CD4-positive, alpha-beta T cell (primary cell): ENCODE results near the gene RFC5. TPM values are rescaled to one million over a fixed set of nuclear protein-coding genes. Genes with fewer than 3 reads are reported as not detected.
A peak's percentile ranks its signal among the peaks of the same experiment; 100 is the strongest.

Experiments used
- ATAC-seq: fragments of 200-7000 bp; cut with Tn5 transposase; one replicate; pipeline ENCODE4 v1.10.0; 2022; ENCODE audit warnings: mild to moderate bottlenecking; ENCODE audit not compliant: poor library complexity
- CTCF ChIA-PET: fragments of 350-600 bp; sonication (Branson Sonifier 250); formaldehyde crosslinking; loops from one replicate; lab custom pipeline; 2021; ENCODE audit warnings: antibody characterized with exemption, inconsistent platforms; lab: Charles Lee
- POLR2A ChIA-PET: fragments of 350-600 bp; sonication (Branson Sonifier 250); formaldehyde crosslinking; loops from one replicate; lab custom pipeline; 2021; ENCODE audit warnings: antibody characterized with exemption, inconsistent platforms; lab: Charles Lee
- DNase-seq, 14 experiments: peaks; one replicate each; pipeline ENCODE4 v3.0.0-alpha.2; 2013 to 2020; ENCODE audit warnings: mixed read lengths in 2 of 14
- H3K27ac ChIP-seq, 2 donors: one replicate each; pipeline versions ENCODE4 v1.5.1 to v1.7.0; 2013; ENCODE audit warnings: low read length in 2 of 2, low read depth in 1 of 2, mild to moderate bottlenecking in 1 of 2
- H3K27me3 ChIP-seq, 2 experiments: 1 replicate in 1 of 2; 2 replicates in 1 of 2; pipeline versions ENCODE4 v1.6.1 to v1.7.0; 2013; ENCODE audit warnings: low read length in 2 of 2, control low read depth in 1 of 2, mild to moderate bottlenecking in 1 of 2, moderate library complexity in 1 of 2; ENCODE audit not compliant: insufficient read depth in 2 of 2, control insufficient read depth in 1 of 2
- H3K36me3 ChIP-seq: one replicate; pipeline ENCODE4 v1.6.1; 2013; ENCODE audit warnings: low read length, control low read depth; ENCODE audit not compliant: insufficient read depth
- H3K4me1 ChIP-seq: one replicate; pipeline ENCODE4 v1.6.1; 2013; ENCODE audit warnings: low read length, control low read depth; ENCODE audit not compliant: insufficient read depth
- H3K4me3 ChIP-seq: one replicate; pipeline ENCODE4 v1.5.1; 2013; ENCODE audit warnings: mild to moderate bottlenecking, low read length, moderate library complexity
- H3K9me3 ChIP-seq, 2 experiments: 1 replicate in 1 of 2; 2 replicates in 1 of 2; pipeline versions ENCODE4 v1.6.1 to v1.7.0; 2013; ENCODE audit warnings: low read length in 2 of 2, mild to moderate bottlenecking in 2 of 2, control low read depth in 1 of 2, moderate library complexity in 1 of 2; ENCODE audit not compliant: control insufficient read depth in 1 of 2, insufficient read depth in 1 of 2
- H3K27ac Mint-ChIP-seq: one replicate; pipeline ENCODE4 v1.8.0; 2020; ENCODE audit warnings: mixed read lengths
- H3K27me3 Mint-ChIP-seq: one replicate; pipeline ENCODE4 v1.8.0; 2021; ENCODE audit warnings: mixed read lengths
- H3K36me3 Mint-ChIP-seq: one replicate; pipeline ENCODE4 v1.8.0; 2021; ENCODE audit warnings: low read depth, mixed read lengths
- H3K4me1 Mint-ChIP-seq: one replicate; pipeline ENCODE4 v1.8.0; 2021; ENCODE audit warnings: low read depth, mixed read lengths
- H3K4me3 Mint-ChIP-seq: one replicate; pipeline ENCODE4 v1.8.0; 2020; ENCODE audit warnings: mild to moderate bottlenecking, mixed read lengths
- H3K9me3 Mint-ChIP-seq: one replicate; pipeline ENCODE4 v1.8.0; 2020; ENCODE audit warnings: mixed read lengths
- CTCF ChIP-seq: fragments of 200-600 bp; IDR thresholded peaks from one replicate; pipeline ENCODE4 v1.8.0; 2022; ENCODE audit warnings: antibody characterized with exemption, mild to moderate bottlenecking
- intact Hi-C, 2 experiments: fragments of 100-400 bp; cut with DNase I in 1 of 2; cut with micrococcal nuclease in 1 of 2; formaldehyde crosslinking; loops; one replicate each; pipeline versions ENCODE4 v1.15.1 to v1.9.0; 2023 to 2025; cut with DNase I, micrococcal nuclease
- total RNA-seq, 174 experiments: library from RNA in 2 of 174; stranded (reverse) in 2 of 174; gene quantifications; one replicate each; pipeline ENCODE4 v1.2.3 and lab custom pipeline; 2021 to 2026

RFC5 gene
- total RNA-seq, 2 experiments from 2014 or later, result 8.7 to 9.1 TPM

GRCh38 chr12:118029166-118029565, 12.7 kb downstream of the RFC5 start:
- CTCF ChIA-PET, result no interaction called here
- TF ChIP-seq CTCF, result no peak
- no peaks in the 10 kb centered on the region for H3K4me1 Mint-ChIP-seq
- Histone ChIP-seq H3K27me3 (no peaks in the 10 kb centered on the region), H3K4me1 (no peaks in the 10 kb centered on the region), H3K36me3 (peaks cover 58% of the 10 kb centered on the region), H3K27ac (no peak overlapping the region), H3K9me3 (no peaks in the 10 kb centered on the region), H3K4me3 (no peak overlapping the region)
- intact Hi-C loops, result no loop called here
- POLR2A ChIA-PET, result no interaction called here
- ATAC-seq, result no peak
- H3K4me3 Mint-ChIP-seq, result no peak overlapping the region
- no peaks in the 10 kb centered on the region for H3K9me3 Mint-ChIP-seq
- peaks cover 86% of the 10 kb centered on the region for H3K36me3 Mint-ChIP-seq
- no peaks in the 10 kb centered on the region for H3K27me3 Mint-ChIP-seq
- H3K27ac Mint-ChIP-seq, result no peak overlapping the region
- no peak for DNase-seq

- Histone ChIP-seq H3K9me3 (no peaks in the 10 kb centered on the region), H3K4me1 (no peaks in the 10 kb centered on the region), H3K4me3 (no peak overlapping the region), H3K36me3 (peaks cover 59% of the 10 kb centered on the region), H3K27ac (no peak overlapping the region), H3K27me3 (no peaks in the 10 kb centered on the region)
- ATAC-seq (no peak), DNase-seq (no peak)
- ChIA-PET CTCF (interaction anchor here (0.8 to 1.5 kb wide), 2 partner anchors 25 to 89 kb away, joined by 3 read pairs; no protein-coding TSS in a partner anchor), POLR2A (interaction anchor here (1.5 kb wide), 1 partner anchor 16 kb away, joined by 4 read pairs; the partner anchor contains the start of gene RFC5)
- Mint-ChIP-seq H3K27me3 (no peaks in the 10 kb centered on the region), H3K27ac (peak overlapping the region; percentile 42), H3K9me3 (no peaks in the 10 kb centered on the region), H3K4me1 (no peaks in the 10 kb centered on the region), H3K4me3 (no peak overlapping the region), H3K36me3 (peaks cover 84% of the 10 kb centered on the region)
- intact Hi-C loops, result loop anchor here in 1 of 2 experiments (5.0 kb wide), 1 partner anchor 155 kb away; no protein-coding TSS in a partner anchor
- no peak for TF ChIP-seq CTCF
These were observed 15.7 kb downstream of the RFC5 start for GRCh38 chr12:118032188-118032587.

- no peak for TF ChIP-seq CTCF
- Histone ChIP-seq H3K27ac (no peak overlapping the region), H3K4me1 (no peaks in the 10 kb centered on the region), H3K36me3 (peaks cover 63% of the 10 kb centered on the region), H3K27me3 (no peaks in the 10 kb centered on the region), H3K4me3 (no peak overlapping the region), H3K9me3 (no peaks in the 10 kb centered on the region)
- no peak for ATAC-seq
- ChIA-PET POLR2A (interaction anchor here (0.6 to 1.5 kb wide), 4 partner anchors 17 to 138 kb away, joined by 3 to 5 read pairs (median 4); partner anchors contain the start of gene RFC5), CTCF (interaction anchor here (0.8 kb wide), 1 partner anchor 88 kb away, joined by 3 read pairs; no protein-coding TSS in a partner anchor)
- Mint-ChIP-seq H3K4me3 (no peak overlapping the region), H3K27me3 (no peaks in the 10 kb centered on the region), H3K27ac (peak overlapping the region; percentile 71), H3K9me3 (no peaks in the 10 kb centered on the region), H3K4me1 (no peaks in the 10 kb centered on the region), H3K36me3 (peaks cover 82% of the 10 kb centered on the region)
- DNase-seq, result no peak
- intact Hi-C loops, result loop anchor here in 1 of 2 experiments (5.0 kb wide), 1 partner anchor 156 kb away; no protein-coding TSS in a partner anchor
These were observed 16.8 kb downstream of the RFC5 start for GRCh38 chr12:118033323-118033722.
